ENCODE results near the gene ELAC2. TPM values are rescaled to one million over a fixed set of nuclear protein-coding genes. Genes with fewer than 3 reads are reported as not detected.

ELAC2 gene
- total RNA-seq, 1 donor, result 115 TPM

GRCh38 chr17:12961655-12962054 lies 56.2 kb downstream of the ELAC2 start:
- DNase-seq (ENCODE audit: low read depth in 2 of 3, low spot score in 2 of 3), result no peak

GRCh38 chr17:12959441-12959840 lies 58.4 kb downstream of the ELAC2 start:
- DNase-seq (ENCODE audit: low read depth in 2 of 3, low spot score in 2 of 3), result no peak

- DNase-seq (ENCODE audit: low read depth in 2 of 3, low spot score in 2 of 3), result no peak
These were observed 59.0 kb downstream of the ELAC2 start for GRCh38 chr17:12958786-12959185.

DNA sequence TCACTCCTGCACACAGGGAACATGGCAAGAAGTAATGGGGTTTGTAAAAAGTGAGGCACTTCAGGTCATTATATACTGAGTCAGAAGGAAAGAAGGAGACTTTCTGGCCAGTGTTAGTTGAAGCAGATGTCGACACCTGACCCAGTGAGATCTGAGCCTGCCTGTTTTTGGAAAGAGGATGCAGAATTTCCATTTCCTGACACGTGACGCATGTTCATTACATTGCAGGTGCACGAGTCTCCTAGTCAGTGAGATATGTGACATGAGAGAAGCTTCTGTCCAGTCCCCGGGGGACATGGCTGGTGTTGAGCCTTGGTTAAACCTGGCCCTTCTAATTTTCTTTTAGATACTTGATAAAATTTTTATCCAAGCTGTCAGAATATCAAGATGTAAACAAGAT lies 62.3 kb downstream of the ELAC2 start:
- no peak for DNase-seq (ENCODE audit: low read depth in 2 of 3, low spot score in 2 of 3)

DNA sequence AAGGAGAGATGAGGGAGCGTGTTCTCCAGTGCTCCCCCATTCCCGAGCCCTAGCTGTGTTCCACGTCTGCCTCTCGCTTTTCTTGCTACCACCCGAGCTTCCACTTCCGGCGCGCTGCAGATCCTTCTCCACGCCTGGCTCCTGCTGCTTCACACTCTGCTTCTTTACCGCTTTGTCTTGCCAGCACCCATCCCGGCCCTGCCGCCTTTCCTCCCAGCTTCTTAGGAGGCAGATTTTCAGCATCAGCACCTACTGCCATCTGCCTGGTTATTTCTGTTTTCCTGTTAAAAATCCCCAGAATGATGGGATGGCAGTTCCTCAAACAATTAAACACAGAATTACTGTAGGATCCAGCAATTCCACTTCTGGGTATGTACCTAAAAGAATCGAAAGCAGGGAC lies 64.7 kb downstream of the ELAC2 start:
- no peak for DNase-seq (ENCODE audit: low read depth in 2 of 3, low spot score in 2 of 3)

DNA sequence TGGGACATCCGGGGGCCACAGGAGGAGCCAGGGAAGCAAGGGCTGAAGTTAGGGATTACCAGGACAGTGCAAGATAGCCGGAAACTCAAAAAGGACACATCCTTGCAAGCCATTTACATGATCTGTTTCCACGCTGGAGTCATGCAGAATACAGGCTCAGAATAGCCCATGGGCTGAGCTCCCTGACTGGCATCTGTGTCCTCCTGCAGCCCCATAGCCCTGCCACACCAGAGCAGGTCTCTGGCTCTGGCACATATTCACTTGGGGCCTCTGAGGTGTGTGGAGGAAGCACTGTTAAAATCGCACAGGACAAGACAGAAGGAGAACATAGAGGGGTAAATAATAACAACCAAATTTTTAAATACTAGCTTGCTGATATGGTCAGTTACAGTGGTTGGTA lies 65.8 kb downstream of the ELAC2 start:
- DNase-seq (ENCODE audit: low read depth in 2 of 3, low spot score in 2 of 3), result no peak

DNA sequence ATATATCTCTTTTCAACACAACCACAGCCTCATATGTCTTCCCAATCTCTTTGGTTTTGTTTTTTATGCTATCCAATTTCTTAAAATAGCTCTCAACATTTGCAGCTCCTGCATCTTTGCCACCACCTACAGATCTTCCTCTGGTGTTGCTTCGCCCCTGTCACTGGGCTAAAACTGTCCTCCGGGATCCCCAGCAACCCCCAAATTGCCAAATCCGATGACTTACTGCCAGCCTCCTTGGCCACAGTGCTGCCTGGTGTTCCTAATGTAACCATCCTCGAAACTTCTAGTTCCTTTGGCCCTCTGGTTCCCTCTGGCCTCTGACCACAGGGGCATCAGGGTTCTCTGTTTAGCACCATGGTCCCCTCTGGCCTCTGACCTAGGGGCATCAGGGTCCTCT lies 70.8 kb downstream of the ELAC2 start:
- no peak for DNase-seq (ENCODE audit: low read depth in 2 of 3, low spot score in 2 of 3)

Other genes with a start within 250 kb of the ELAC2 start
- gene ARHGAP44, start 228.5 kb downstream of the ELAC2 start, total RNA-seq, result 0.27 TPM

Measured in hematopoietic multipotent progenitor cell (in vitro differentiated cells).